Prostate gland (tissue), 2 donors: ENCODE measurements around the gene ATRAID.

Experiments used
- CTCF ChIP-seq, 4 experiments: fragments of 200-600 bp in 2 of 4; fragments of 450-650 bp in 2 of 4; sonication (generic) in 2 of 4; IDR thresholded peaks; 1 replicate in 3 of 4; 2 replicates in 1 of 4; pipeline ENCODE4 v1.5.1; 2016 to 2019; ENCODE audit warnings: antibody characterized with exemption in 4 of 4, mild to moderate bottlenecking in 2 of 4, moderate library complexity in 2 of 4
- POLR2A ChIP-seq: fragments of 450-650 bp; IDR thresholded peaks from one replicate; pipeline ENCODE4 v1.6.1; 2016; ENCODE audit warnings: antibody characterized with exemption, mild to moderate bottlenecking

- no peak for TF ChIP-seq POLR2A
- TF ChIP-seq CTCF (IDR thresholded peaks at IDR 0.05): no peak
These were observed 25.6 kb downstream of the ATRAID start for GRCh38 chr2:27237341-27237945.
